Breast epithelium (tissue), 4 donors: ENCODE results near the gene NUDT1. TPM values are rescaled to one million over a fixed set of nuclear protein-coding genes. Genes with fewer than 3 reads are reported as not detected.

Experiments used
- DNase-seq, 2 donors: peaks; one replicate each; pipeline ENCODE4 v3.0.0-alpha.2; 2019; ENCODE audit warnings: low spot score in 2 of 2
- H3K27ac ChIP-seq, 2 donors: fragments of 200-600 bp; sonication (generic) in 1 of 2; one replicate each; pipeline ENCODE4 v1.5.1; 2016 to 2019; ENCODE audit warnings: mild to moderate bottlenecking in 1 of 2
- H3K27me3 ChIP-seq, 2 donors: fragments of 200-600 bp; sonication (generic) in 1 of 2; one replicate each; pipeline versions ENCODE4 v1.5.1 to v1.6.0; 2017 to 2019; ENCODE audit warnings: control low read depth in 1 of 2, mild to moderate bottlenecking in 1 of 2
- H3K36me3 ChIP-seq: fragments of 200-600 bp; one replicate; pipeline ENCODE4 v1.5.1; 2019
- H3K4me1 ChIP-seq, 2 donors: fragments of 200-600 bp; sonication (generic); one replicate each; pipeline ENCODE4 v1.5.1; 2016 to 2019; ENCODE audit warnings: control low read depth in 1 of 2
- H3K4me3 ChIP-seq, 3 donors: fragments of 200-600 bp; sonication (generic); 1 replicate in 2 of 3; 2 replicates in 1 of 3; pipeline ENCODE4 v1.5.1; 2016 to 2019; ENCODE audit warnings: mild to moderate bottlenecking in 3 of 3, moderate library complexity in 2 of 3
- H3K9me3 ChIP-seq, 2 donors: fragments of 200-600 bp; sonication (generic) in 1 of 2; one replicate each; pipeline ENCODE4 v1.5.1; 2016 to 2019; ENCODE audit warnings: control low read depth in 1 of 2
- CTCF ChIP-seq, 3 donors: fragments of 450-650 bp; IDR thresholded peaks; one replicate each; pipeline ENCODE4 v1.5.1; 2016 to 2017; ENCODE audit warnings: antibody characterized with exemption in 3 of 3, mild to moderate bottlenecking in 3 of 3, moderate library complexity in 3 of 3
- POLR2A ChIP-seq: fragments of 450-650 bp; IDR thresholded peaks from one replicate; pipeline ENCODE4 v1.6.1; 2016; ENCODE audit warnings: antibody characterized with exemption, mild to moderate bottlenecking, moderate library complexity
- POLR2AphosphoS5 ChIP-seq, 3 donors: sonication (generic); formaldehyde crosslinking; IDR thresholded peaks; one replicate each; pipeline ENCODE4 v1.6.1; 2017; ENCODE audit warnings: antibody characterized with exemption in 3 of 3
- intact Hi-C: fragments of 100-400 bp; cut with DNase I; formaldehyde crosslinking; loops from one replicate; pipeline ENCODE4 v1.15.1; 2023; ENCODE audit warnings: low total_unique reads
- total RNA-seq, 3 donors: library from RNA; depleted of rRNA; stranded (reverse); fragments of >200 nt; gene quantifications; one replicate each; pipeline ENCODE4 v1.1.0, GENCODE V29; 2016

The NUDT1 gene
- total RNA-seq, 3 donors from 2014 or later, result 13.3 to 28.5 (median 18.0) TPM

- Histone ChIP-seq H3K4me3 (no peak overlapping the region), H3K27me3 (no peaks in the 10 kb centered on the region), H3K9me3 (no peaks in the 10 kb centered on the region), H3K36me3 (no peaks in the 10 kb centered on the region), H3K4me1 (no peaks in the 10 kb centered on the region), H3K27ac (peak overlapping the region; percentile 5 to 38)
- no peak for DNase-seq
- TF ChIP-seq POLR2A (no peak), CTCF (IDR thresholded peaks at IDR 0.05) (no peak), POLR2AphosphoS5 (IDR thresholded peaks at IDR 0.05) (no peak)
- intact Hi-C loops, result no loop called here
Observed at GRCh38 chr7:2196381-2197378, 45.3 kb upstream of the NUDT1 start.

- Histone ChIP-seq H3K4me1 (no peaks in the 10 kb centered on the region), H3K4me3 (no peak overlapping the region), H3K9me3 (no peaks in the 10 kb centered on the region), H3K36me3 (no peaks in the 10 kb centered on the region), H3K27me3 (no peaks in the 10 kb centered on the region), H3K27ac (no peak overlapping the region)
- no peak for DNase-seq
- no peak for TF ChIP-seq CTCF (IDR thresholded peaks at IDR 0.05)
- no peak for TF ChIP-seq POLR2AphosphoS5 (IDR thresholded peaks at IDR 0.05)
- no peak for TF ChIP-seq POLR2A
- intact Hi-C loops, result no loop called here
Observed at GRCh38 chr7:2197436-2198155, 44.4 kb upstream of the NUDT1 start.

GRCh38 chr7:2198206-2198605 lies 43.8 kb upstream of the NUDT1 start:
- no peak for DNase-seq
- H3K4me3 ChIP-seq, result no peak overlapping the region
- no peaks in the 10 kb centered on the region for H3K9me3 ChIP-seq
- H3K36me3 ChIP-seq, result no peaks in the 10 kb centered on the region
- intact Hi-C loops, result no loop called here
- H3K4me1 ChIP-seq, result no peaks in the 10 kb centered on the region
- H3K27ac ChIP-seq, result no peak overlapping the region
- TF ChIP-seq CTCF (IDR thresholded peaks at IDR 0.05) (no peak), POLR2A (no peak), POLR2AphosphoS5 (IDR thresholded peaks at IDR 0.05) (no peak)
- no peaks in the 10 kb centered on the region for H3K27me3 ChIP-seq

GRCh38 chr7:2198760-2199159 lies 43.3 kb upstream of the NUDT1 start:
- Histone ChIP-seq H3K4me1 (no peaks in the 10 kb centered on the region), H3K9me3 (no peaks in the 10 kb centered on the region), H3K27me3 (no peaks in the 10 kb centered on the region), H3K4me3 (no peak overlapping the region), H3K27ac (no peak overlapping the region), H3K36me3 (no peaks in the 10 kb centered on the region)
- intact Hi-C loops, result no loop called here
- no peak for TF ChIP-seq CTCF (IDR thresholded peaks at IDR 0.05)
- no peak for TF ChIP-seq POLR2A
- no peak for TF ChIP-seq POLR2AphosphoS5 (IDR thresholded peaks at IDR 0.05)
- DNase-seq, result no peak

DNA sequence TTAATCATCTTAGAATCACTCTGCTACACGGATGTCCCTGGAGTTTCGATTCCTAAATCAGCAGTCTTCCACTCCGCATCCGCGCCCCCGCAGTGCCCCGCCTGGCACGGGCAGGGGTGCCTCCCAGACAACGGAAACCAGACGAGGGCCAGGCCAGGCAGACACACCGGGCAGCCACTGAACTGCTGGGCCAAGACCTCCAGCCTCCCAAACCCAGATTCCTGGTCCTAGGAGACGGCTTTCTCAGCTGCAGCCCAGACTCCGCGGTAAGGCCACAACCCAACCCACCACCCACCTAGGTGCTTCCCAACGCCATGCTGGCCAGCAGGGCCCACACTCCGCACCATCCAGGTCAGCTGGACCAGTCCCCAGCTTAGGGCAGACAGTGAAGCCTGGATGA lies 42.5 kb upstream of the NUDT1 start:
- Histone ChIP-seq H3K27me3 (no peaks in the 10 kb centered on the region), H3K36me3 (no peaks in the 10 kb centered on the region), H3K4me3 (no peak overlapping the region), H3K9me3 (no peaks in the 10 kb centered on the region), H3K27ac (no peak overlapping the region), H3K4me1 (no peaks in the 10 kb centered on the region)
- intact Hi-C loops, result no loop called here
- no peak for TF ChIP-seq POLR2A
- TF ChIP-seq POLR2AphosphoS5 (IDR thresholded peaks at IDR 0.05), result no peak
- no peak for TF ChIP-seq CTCF (IDR thresholded peaks at IDR 0.05)
- no peak for DNase-seq
